ENCODE data around the gene ELN. TPM values are rescaled to one million over a fixed set of nuclear protein-coding genes. Genes with fewer than 3 reads are reported as not detected.
"Not testable (repeated sequence)": the region's sequence is repeated elsewhere in the genome, so short reads cannot be mapped to it uniquely, and the experiment has no call there.

ELN gene
- total and polyA plus RNA-seq, 9 donors = 60.4 to 217 (median 153) TPM

DNA sequence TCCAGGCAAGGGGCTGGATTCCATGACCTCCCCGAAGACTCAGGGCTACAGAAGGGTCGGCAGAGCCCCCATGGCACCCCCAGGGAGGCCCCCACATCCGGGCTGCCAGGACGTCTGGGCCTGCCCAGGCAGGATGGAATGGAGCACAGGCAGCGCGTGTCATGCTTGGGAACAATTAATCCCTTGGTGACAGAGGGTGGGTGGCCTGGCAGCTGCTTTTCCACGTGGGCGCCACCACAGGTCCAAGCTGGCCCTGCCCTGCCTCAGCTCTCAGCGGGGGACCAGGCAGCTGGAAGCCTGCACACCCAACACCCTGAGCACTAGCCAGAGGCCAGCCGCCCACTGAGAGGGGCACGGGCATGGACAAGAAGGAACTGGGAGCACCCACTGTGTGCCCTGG lies 11.4 kb downstream of the ELN start:
- 63% methylated on average over 8 of the region's 11 CpGs for WGBS (ENCODE audit: insufficient coverage)
- Histone ChIP-seq H3K27ac (ENCODE audit: low read length) (no peak overlapping the region), H3K27me3 (ENCODE audit: control insufficient read depth, insufficient read depth, low read length) (peaks cover 2% of the 10 kb centered on the region), H3K4me1 (ENCODE audit: control insufficient read depth, insufficient read depth, low read length) (peaks cover 54% of the 10 kb centered on the region), H3K9me3 (replicated peaks; ENCODE audit: control insufficient read depth, low read depth, low read length) (no peaks in the 10 kb centered on the region), H3K4me3 (ENCODE audit: low read length) (no peak overlapping the region), H3K36me3 (ENCODE audit: control insufficient read depth, insufficient read depth, low read length) (peaks cover 17% of the 10 kb centered on the region)
- DNase-seq = peak; percentile 58

DNA sequence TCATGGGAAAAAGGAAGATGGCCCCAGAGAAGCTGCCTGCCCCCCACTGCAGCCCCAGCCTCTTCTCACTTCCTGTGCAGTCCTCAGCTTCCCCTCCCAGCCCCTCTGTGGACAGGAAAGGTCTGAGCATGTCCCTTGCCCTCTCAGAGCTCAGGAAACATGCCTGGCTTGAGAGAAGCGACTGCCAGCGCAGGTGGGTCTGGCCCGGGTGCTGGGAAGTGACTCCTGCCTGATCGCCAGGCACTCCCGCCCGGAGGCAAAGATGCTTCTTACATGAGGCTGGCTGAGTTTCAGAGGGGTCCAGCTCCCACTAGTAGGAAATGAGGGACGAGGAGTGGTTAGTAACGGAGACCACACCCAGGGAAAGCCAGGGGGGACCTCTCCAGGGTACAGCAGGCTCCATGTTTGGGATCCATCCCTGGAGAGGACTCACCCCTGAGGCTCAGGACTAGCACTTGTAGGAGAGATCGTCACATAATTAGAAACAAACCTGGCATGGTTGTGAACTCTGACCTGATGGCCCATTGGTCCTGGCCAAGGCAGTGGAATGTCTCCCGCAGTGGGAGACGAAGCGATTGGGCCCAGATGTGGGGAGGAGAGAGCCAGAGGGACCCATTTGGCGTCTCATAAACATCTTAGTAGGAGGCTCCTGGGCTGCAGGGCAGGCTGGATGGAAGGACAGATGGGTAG lies 12.3 kb downstream of the ELN start:
- no peaks in the 10 kb centered on the region for H3K9me3 ChIP-seq (replicated peaks; ENCODE audit: control insufficient read depth, low read depth, low read length)
- peaks cover 14% of the 10 kb centered on the region for H3K36me3 ChIP-seq (ENCODE audit: control insufficient read depth, insufficient read depth, low read length)
- no peak overlapping the region for H3K27ac ChIP-seq (ENCODE audit: low read length)
- DNase-seq = no peak
- H3K4me1 ChIP-seq (ENCODE audit: control insufficient read depth, insufficient read depth, low read length) = peaks cover 50% of the 10 kb centered on the region
- WGBS (ENCODE audit: insufficient coverage) = 40% methylated on average over 13 of the region's 13 CpGs
- H3K27me3 ChIP-seq (ENCODE audit: control insufficient read depth, insufficient read depth, low read length) = peaks cover 2% of the 10 kb centered on the region
- H3K4me3 ChIP-seq (ENCODE audit: low read length) = no peak overlapping the region

DNA sequence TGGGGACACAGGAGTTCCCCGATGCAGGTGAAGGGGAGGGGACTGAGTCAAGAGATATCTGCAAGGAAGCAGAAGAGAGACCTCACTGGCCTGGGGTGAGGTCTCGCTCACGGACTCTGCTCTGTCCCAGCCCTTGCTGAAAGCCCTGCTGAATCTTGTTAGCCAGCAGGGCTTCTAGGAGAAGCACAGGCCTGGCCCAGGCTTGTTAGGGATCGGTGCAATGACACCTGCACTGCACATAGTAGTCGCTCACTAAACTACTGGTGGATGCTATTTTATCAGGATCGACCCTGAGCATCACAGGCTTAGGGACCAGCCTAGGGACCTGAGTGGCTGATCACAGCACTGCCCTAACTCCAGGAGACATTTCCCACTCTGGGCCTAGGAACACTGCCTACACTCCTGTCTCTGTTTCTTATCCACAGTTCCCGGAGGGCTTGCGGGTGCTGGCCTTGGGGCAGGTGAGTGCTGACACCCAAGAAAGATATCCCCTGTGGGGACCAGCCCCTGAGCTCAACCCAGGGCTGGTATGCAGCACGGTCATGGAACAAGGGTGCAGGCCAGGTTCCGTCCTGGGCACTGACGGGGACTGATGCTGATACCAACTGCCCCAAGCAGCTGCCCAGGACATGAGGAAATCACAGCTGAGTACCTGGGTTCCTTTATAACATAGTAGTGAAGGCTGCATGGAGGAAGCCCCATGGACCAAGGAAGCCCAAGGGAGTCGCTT lies 13.0 kb downstream of the ELN start:
- Histone ChIP-seq H3K4me1 (ENCODE audit: control insufficient read depth, insufficient read depth, low read length) (peaks cover 50% of the 10 kb centered on the region), H3K36me3 (ENCODE audit: control insufficient read depth, insufficient read depth, low read length) (peaks cover 10% of the 10 kb centered on the region), H3K9me3 (replicated peaks; ENCODE audit: control insufficient read depth, low read depth, low read length) (no peaks in the 10 kb centered on the region), H3K27ac (ENCODE audit: low read length) (no peak overlapping the region), H3K27me3 (ENCODE audit: control insufficient read depth, insufficient read depth, low read length) (peaks cover 2% of the 10 kb centered on the region), H3K4me3 (ENCODE audit: low read length) (no peak overlapping the region)
- WGBS (ENCODE audit: insufficient coverage) = 85% methylated on average over 12 of the region's 12 CpGs
- DNase-seq = no peak

DNA sequence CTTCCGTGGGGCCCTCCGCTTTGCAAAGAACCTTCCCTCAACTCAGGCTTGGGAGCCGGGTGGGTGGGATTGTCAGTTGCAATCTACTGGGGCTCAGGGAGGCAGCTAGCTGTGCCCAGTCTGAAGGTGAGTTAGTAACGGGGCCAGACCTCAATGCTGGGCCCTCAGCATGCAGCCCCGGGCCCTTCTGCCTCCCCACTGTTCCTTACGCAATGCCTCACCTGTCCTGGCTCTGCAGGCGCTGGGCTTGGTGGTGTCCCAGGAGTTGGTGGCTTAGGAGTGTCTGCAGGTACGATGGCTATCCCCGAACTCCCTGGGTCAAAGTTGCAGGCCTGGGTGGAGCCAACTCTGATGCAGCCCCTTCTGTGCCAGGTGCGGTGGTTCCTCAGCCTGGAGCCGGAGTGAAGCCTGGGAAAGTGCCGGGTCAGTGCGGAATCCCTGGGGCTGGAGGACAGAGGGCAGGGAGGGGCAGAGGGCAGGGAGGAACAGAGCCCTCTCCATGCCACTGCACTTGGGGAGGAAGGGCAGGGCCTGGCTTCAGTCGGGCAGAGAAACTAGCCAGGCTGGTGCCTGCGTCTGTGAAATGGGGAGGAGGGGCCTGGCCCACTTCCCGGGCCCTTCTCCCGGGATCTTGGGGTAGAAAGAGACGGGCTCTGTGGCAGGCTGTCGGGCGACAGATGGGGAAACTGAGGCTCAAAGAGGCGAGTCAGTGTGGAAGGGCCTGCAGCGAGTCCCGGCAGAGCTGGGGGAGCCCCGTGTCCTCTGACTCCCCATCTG lies 15.0 kb downstream of the ELN start:
- no peaks in the 10 kb centered on the region for H3K9me3 ChIP-seq (replicated peaks; ENCODE audit: control insufficient read depth, low read depth, low read length)
- peaks cover 3% of the 10 kb centered on the region for H3K27me3 ChIP-seq (ENCODE audit: control insufficient read depth, insufficient read depth, low read length)
- WGBS (ENCODE audit: insufficient coverage) = 37% methylated on average over 21 of the region's 24 CpGs
- DNase-seq = no peak
- peaks cover 6% of the 10 kb centered on the region for H3K36me3 ChIP-seq (ENCODE audit: control insufficient read depth, insufficient read depth, low read length)
- H3K4me3 ChIP-seq (ENCODE audit: low read length) = no peak overlapping the region
- no peak overlapping the region for H3K27ac ChIP-seq (ENCODE audit: low read length)
- peaks cover 45% of the 10 kb centered on the region for H3K4me1 ChIP-seq (ENCODE audit: control insufficient read depth, insufficient read depth, low read length)

DNA sequence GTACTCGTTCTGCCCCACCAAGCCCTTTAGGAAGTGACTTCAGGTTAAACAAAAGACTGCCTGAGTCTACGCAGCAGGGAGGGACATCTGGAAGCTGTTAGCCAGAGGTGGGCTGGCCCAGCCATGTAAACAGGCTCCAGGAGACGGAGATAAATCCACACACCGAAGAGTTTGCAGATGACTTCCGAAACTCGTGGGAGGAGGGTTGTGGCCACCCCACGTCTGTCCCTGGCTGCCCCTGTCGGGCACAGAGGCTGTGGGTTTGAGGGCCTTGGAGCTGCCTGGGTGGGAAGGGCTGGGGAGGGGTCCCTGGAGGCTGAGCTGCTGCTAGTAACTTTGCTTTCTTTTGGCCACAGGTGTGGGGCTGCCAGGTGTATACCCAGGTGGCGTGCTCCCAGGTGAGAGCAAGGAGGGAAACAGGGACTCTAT lies 15.6 kb downstream of the ELN start:
- no peak overlapping the region for H3K4me3 ChIP-seq (ENCODE audit: low read length)
- H3K9me3 ChIP-seq (replicated peaks; ENCODE audit: control insufficient read depth, low read depth, low read length) = no peaks in the 10 kb centered on the region
- peaks cover 12% of the 10 kb centered on the region for H3K36me3 ChIP-seq (ENCODE audit: control insufficient read depth, insufficient read depth, low read length)
- WGBS (ENCODE audit: insufficient coverage) = 24% methylated on average over 7 of the region's 9 CpGs
- DNase-seq = peak; percentile 86
- peaks cover 3% of the 10 kb centered on the region for H3K27me3 ChIP-seq (ENCODE audit: control insufficient read depth, insufficient read depth, low read length)
- no peak overlapping the region for H3K27ac ChIP-seq (ENCODE audit: low read length)
- H3K4me1 ChIP-seq (ENCODE audit: control insufficient read depth, insufficient read depth, low read length) = peaks cover 39% of the 10 kb centered on the region

DNA sequence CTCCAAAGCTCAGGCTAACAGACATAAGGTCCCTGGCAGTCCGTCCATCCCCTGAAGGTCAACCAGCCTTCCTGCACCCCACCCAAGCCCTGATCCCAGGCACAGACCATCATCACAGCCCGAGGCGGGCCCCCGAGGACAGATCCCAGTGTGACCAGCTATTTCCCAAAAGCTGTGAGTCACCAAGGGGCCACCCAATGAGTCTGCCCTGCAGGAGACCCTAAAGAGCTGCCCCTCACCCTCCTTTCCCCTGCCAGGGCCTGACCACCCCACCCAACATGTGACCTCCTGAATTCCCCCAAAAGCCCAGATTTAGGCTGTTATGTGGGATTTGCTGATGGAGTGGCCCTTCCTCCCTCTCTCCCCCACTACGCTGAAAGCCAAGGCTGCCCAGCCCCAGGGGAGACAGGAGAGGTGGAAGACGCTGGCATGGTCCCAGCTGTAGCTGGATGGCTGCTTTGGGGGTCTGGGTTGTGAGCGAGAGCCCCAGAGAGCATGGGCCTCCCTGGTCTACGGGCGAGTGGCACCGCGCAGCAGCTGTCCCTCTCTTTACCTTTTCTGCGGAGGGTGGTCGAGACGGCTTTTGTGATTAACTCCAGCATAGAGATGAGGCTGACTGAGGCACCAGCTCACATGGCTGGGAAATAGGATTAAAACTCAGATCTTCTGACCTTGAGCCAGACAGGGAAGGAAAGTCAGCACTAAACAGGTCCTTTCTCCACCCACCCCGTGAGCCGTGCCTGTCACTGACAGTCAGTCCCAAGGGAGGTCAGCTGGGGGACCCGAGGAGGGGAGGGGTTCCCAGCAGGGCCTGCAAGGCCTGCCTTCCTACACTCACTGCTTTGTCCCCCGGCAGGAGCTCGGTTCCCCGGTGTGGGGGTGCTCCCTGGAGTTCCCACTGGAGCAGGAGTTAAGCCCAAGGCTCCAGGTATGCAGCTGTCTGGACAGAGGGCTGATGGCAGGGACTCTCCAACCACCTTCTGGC lies 16.7 kb downstream of the ELN start:
- H3K4me1 ChIP-seq (ENCODE audit: control insufficient read depth, insufficient read depth, low read length) = peaks cover 28% of the 10 kb centered on the region
- whole genome bisulfite sequencing (ENCODE audit: insufficient coverage) = 69% methylated on average over 15 of the region's 20 CpGs
- H3K36me3 ChIP-seq (ENCODE audit: control insufficient read depth, insufficient read depth, low read length) = peaks cover 15% of the 10 kb centered on the region
- peaks cover 3% of the 10 kb centered on the region for H3K27me3 ChIP-seq (ENCODE audit: control insufficient read depth, insufficient read depth, low read length)
- no peak overlapping the region for H3K4me3 ChIP-seq (ENCODE audit: low read length)
- DNase-seq = peak; percentile 3
- no peak overlapping the region for H3K27ac ChIP-seq (ENCODE audit: low read length)
- no peaks in the 10 kb centered on the region for H3K9me3 ChIP-seq (replicated peaks; ENCODE audit: control insufficient read depth, low read depth, low read length)

DNA sequence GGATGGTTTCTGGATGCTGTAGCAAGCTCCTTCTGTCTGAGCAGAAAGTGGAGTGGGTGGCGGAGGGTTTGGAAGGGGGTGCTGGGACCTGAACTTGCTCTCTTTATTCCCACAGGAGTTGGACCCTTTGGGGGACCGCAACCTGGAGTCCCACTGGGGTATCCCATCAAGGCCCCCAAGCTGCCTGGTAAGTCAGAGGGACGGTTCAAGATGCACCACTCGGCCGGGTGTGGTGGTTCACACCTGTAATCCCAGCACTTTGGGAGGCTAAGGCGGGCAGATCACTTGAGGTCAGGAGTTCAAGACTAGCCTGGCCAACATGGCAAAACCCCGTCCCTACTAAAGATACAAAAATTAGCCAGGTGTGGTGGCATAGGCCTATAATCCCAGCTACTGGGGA lies 18.6 kb downstream of the ELN start:
- H3K27me3 ChIP-seq (ENCODE audit: control insufficient read depth, insufficient read depth, low read length); H3K4me3 ChIP-seq (ENCODE audit: low read length); H3K9me3 ChIP-seq (replicated peaks; ENCODE audit: control insufficient read depth, low read depth, low read length); DNase-seq; H3K27ac ChIP-seq (ENCODE audit: low read length): not testable (repeated sequence)
- peaks cover 16% of the 10 kb centered on the region for H3K36me3 ChIP-seq (ENCODE audit: control insufficient read depth, insufficient read depth, low read length)
- peaks cover 24% of the 10 kb centered on the region for H3K4me1 ChIP-seq (ENCODE audit: control insufficient read depth, insufficient read depth, low read length)
- 83% methylated on average over 5 of the region's 7 CpGs for WGBS (ENCODE audit: insufficient coverage)

DNA sequence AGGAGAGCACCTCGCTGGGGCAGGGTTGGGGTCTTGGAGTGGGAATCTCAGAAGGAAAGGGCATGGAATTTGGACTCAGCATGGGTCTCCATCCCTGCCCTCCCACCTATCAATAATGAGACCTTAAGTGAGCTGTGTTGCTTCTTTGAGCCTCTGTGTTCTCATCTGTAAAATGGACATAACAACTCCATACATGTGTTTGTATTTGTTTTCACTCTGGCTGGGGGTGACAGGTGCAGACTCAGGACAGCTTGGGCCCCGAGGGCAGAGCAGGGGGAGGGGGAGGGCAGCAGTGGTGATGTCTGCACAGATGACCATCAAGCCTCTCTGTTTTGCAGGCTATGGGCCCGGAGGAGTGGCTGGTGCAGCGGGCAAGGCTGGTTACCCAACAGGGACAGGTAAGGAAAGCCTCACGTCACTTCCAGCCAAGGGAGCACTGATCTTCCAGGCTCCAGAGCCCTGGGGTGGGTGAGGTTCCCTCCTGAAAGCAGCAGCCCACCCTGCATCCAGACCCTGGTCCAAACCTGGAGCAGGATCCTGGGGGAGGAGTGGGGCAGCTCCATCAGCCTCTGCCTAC lies 19.9 kb downstream of the ELN start:
- Histone ChIP-seq H3K36me3 (ENCODE audit: control insufficient read depth, insufficient read depth, low read length) (peaks cover 16% of the 10 kb centered on the region), H3K4me3 (ENCODE audit: low read length) (no peak overlapping the region), H3K4me1 (ENCODE audit: control insufficient read depth, insufficient read depth, low read length) (peaks cover 20% of the 10 kb centered on the region), H3K27ac (ENCODE audit: low read length) (no peak overlapping the region), H3K9me3 (replicated peaks; ENCODE audit: control insufficient read depth, low read depth, low read length) (no peaks in the 10 kb centered on the region), H3K27me3 (ENCODE audit: control insufficient read depth, insufficient read depth, low read length) (peaks cover 2% of the 10 kb centered on the region)
- 74% methylated on average over 4 of the region's 5 CpGs for WGBS (ENCODE audit: insufficient coverage)
- DNase-seq = no peak

DNA sequence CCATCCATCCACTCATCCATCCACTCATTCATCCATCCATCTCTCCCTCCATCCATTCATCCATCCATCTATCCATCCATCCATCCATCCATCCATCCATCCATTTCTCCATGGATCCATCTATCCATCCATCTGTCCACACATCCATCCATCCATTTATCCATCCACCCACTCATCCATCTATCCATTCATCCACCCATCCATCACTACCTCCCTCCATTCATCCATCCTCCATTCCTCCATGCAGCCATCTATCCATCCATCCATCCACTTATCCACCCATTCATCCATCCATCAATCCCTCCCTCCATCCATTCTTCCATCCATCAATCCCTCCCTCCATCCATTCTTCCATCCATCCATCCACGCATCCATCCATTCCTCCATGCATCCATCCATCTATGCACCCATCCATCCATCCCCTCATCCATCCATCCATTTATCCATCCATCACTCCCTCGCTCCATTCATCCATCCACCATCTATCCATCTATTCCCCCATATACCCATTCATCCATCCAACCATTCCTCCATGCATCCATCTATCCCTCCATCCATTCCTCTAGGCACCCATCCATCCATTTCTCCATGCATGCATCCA lies 21.1 kb downstream of the ELN start:
- Histone ChIP-seq H3K4me3 (ENCODE audit: low read length) (no peak overlapping the region), H3K9me3 (replicated peaks; ENCODE audit: control insufficient read depth, low read depth, low read length) (no peaks in the 10 kb centered on the region), H3K27me3 (ENCODE audit: control insufficient read depth, insufficient read depth, low read length) (peaks cover 2% of the 10 kb centered on the region), H3K27ac (ENCODE audit: low read length) (no peak overlapping the region), H3K36me3 (ENCODE audit: control insufficient read depth, insufficient read depth, low read length) (peaks cover 16% of the 10 kb centered on the region), H3K4me1 (ENCODE audit: control insufficient read depth, insufficient read depth, low read length) (peaks cover 11% of the 10 kb centered on the region)
- DNase-seq = no peak
- WGBS (ENCODE audit: insufficient coverage) = 100% methylated on average over 2 of the region's 2 CpGs

Measured in muscle of leg (tissue), 11 donors.